Neutrophil (primary cell): ENCODE measurements around the gene TK1.
"Not testable (repeated sequence)": the region's sequence is repeated elsewhere in the genome, so short reads cannot be mapped to it uniquely, and the experiment has no call there.

Experiments
- H3K27ac ChIP-seq: fragments of 200-600 bp; sonication (generic); 2 replicates; pipeline ENCODE4 v1.5.1; 2016; ENCODE audit warnings: mild to moderate bottlenecking, moderate library complexity
- H3K27me3 ChIP-seq: fragments of 200-600 bp; sonication (generic); 2 replicates; pipeline ENCODE4 v1.6.0; 2016; ENCODE audit warnings: mild to moderate bottlenecking
- H3K36me3 ChIP-seq: fragments of 200-600 bp; sonication (generic); 2 replicates; pipeline ENCODE4 v1.5.1; 2017
- H3K4me1 ChIP-seq, 2 experiments: fragments of 200-600 bp in 1 of 2; sonication (generic) in 1 of 2; 1 replicate in 1 of 2; 2 replicates in 1 of 2; pipeline versions ENCODE4 v1.5.1 to v1.6.1; 2013 to 2016; ENCODE audit warnings: low read depth in 1 of 2, low read length in 1 of 2, mild to moderate bottlenecking in 1 of 2, moderate library complexity in 1 of 2; ENCODE audit not compliant: control insufficient read depth in 1 of 2, insufficient read depth in 1 of 2
- H3K4me3 ChIP-seq, 2 experiments: fragments of 200-600 bp in 1 of 2; sonication (generic) in 1 of 2; 1 replicate in 1 of 2; 2 replicates in 1 of 2; pipeline ENCODE4 v1.5.1; 2013 to 2016; ENCODE audit warnings: low read depth in 1 of 2, low read length in 1 of 2, mild to moderate bottlenecking in 1 of 2, moderate library complexity in 1 of 2
- H3K9me3 ChIP-seq: fragments of 200-600 bp; sonication (generic); 2 replicates; pipeline ENCODE4 v1.5.1; 2016
- CTCF ChIP-seq: fragments of 200-600 bp; sonication (generic); IDR thresholded peaks from 2 replicates; pipeline ENCODE4 v1.5.1; 2016; ENCODE audit warnings: antibody characterized with exemption

The TK1 gene

GRCh38 chr17:78186692-78187595, at the start of gene TK1, which contains the start of gene AFMID:
TK1 (minus strand) TSS chr17:78187052; CDS start chr17:78186994, 58 bp downstream.
AFMID (plus strand) TSS chr17:78187362; CDS start chr17:78187371, 9 bp downstream.
- Histone ChIP-seq H3K4me1 (peaks cover 14% of the 10 kb centered on the region in 2 experiments), H3K36me3 (no peaks in the 10 kb centered on the region), H3K9me3 (no peaks in the 10 kb centered on the region), H3K27me3 (no peaks in the 10 kb centered on the region), H3K27ac (peak within 1 kb of the TSS; percentile 60), H3K4me3 (peak within 1 kb of the TSS; percentile 63 to 77)
- no peak for TF ChIP-seq CTCF

- Histone ChIP-seq H3K27ac (no peak overlapping the region), H3K4me1 (no peaks in the 10 kb centered on the region), H3K9me3 (no peaks in the 10 kb centered on the region), H3K4me3 (no peak overlapping the region), H3K36me3 (no peaks in the 10 kb centered on the region), H3K27me3 (peaks cover 35% of the 10 kb centered on the region)
- no peak for TF ChIP-seq CTCF
These were observed 49.0 kb upstream of the TK1 start for GRCh38 chr17:78235885-78236284.

- not testable (repeated sequence) for H3K27ac ChIP-seq, H3K9me3 ChIP-seq, H3K36me3 ChIP-seq, H3K4me1 ChIP-seq, H3K4me3 ChIP-seq
- peaks cover 44% of the 10 kb centered on the region for H3K27me3 ChIP-seq
These were observed 48.2 kb upstream of the TK1 start for GRCh38 chr17:78235022-78235421.

GRCh38 chr17:78234261-78234865, 47.5 kb upstream of the TK1 start:
- Histone ChIP-seq H3K9me3 (no peaks in the 10 kb centered on the region), H3K27ac (no peak overlapping the region), H3K27me3 (peaks cover 51% of the 10 kb centered on the region), H3K4me3 (no peak overlapping the region), H3K36me3 (no peaks in the 10 kb centered on the region), H3K4me1 (no peaks in the 10 kb centered on the region)
- TF ChIP-seq CTCF, result no peak

GRCh38 chr17:78233678-78234077, 46.8 kb upstream of the TK1 start:
- H3K27ac ChIP-seq, result no peak overlapping the region
- H3K27me3 ChIP-seq, result peaks cover 57% of the 10 kb centered on the region
- no peak for TF ChIP-seq CTCF
- H3K4me1 ChIP-seq, result no peaks in the 10 kb centered on the region
- no peak overlapping the region for H3K4me3 ChIP-seq
- no peaks in the 10 kb centered on the region for H3K36me3 ChIP-seq
- no peaks in the 10 kb centered on the region for H3K9me3 ChIP-seq

- no peaks in the 10 kb centered on the region for H3K4me1 ChIP-seq
- no peak overlapping the region for H3K27ac ChIP-seq
- H3K9me3 ChIP-seq, result no peaks in the 10 kb centered on the region
- TF ChIP-seq CTCF, result no peak
- H3K4me3 ChIP-seq, result no peak overlapping the region
- no peaks in the 10 kb centered on the region for H3K36me3 ChIP-seq
- peaks cover 66% of the 10 kb centered on the region for H3K27me3 ChIP-seq
These were observed 46.0 kb upstream of the TK1 start for GRCh38 chr17:78232859-78233173.
